Choroid plexus epithelial cell (primary cell): ENCODE results near the gene GABPB2.

Source experiments
- DNase-seq: peaks from one replicate; pipeline ENCODE4 v3.0.0-alpha.2; 2010; ENCODE audit warnings: low read depth
- H3K4me3 ChIP-seq: 2 replicates; pipeline ENCODE4 v1.5.1; 2011; ENCODE audit warnings: low read depth, mild to moderate bottlenecking, control low read depth, low read length, moderate library complexity
- TF ChIP-seq, protein P1 (sequence below): conservative IDR thresholded peaks from 2 replicates; pipeline ENCODE4 v1.5.1; 2011; ENCODE audit warnings: low read depth, mild to moderate bottlenecking, control low read depth, inconsistent platforms, low read length, moderate library complexity

Gene GABPB2

DNA sequence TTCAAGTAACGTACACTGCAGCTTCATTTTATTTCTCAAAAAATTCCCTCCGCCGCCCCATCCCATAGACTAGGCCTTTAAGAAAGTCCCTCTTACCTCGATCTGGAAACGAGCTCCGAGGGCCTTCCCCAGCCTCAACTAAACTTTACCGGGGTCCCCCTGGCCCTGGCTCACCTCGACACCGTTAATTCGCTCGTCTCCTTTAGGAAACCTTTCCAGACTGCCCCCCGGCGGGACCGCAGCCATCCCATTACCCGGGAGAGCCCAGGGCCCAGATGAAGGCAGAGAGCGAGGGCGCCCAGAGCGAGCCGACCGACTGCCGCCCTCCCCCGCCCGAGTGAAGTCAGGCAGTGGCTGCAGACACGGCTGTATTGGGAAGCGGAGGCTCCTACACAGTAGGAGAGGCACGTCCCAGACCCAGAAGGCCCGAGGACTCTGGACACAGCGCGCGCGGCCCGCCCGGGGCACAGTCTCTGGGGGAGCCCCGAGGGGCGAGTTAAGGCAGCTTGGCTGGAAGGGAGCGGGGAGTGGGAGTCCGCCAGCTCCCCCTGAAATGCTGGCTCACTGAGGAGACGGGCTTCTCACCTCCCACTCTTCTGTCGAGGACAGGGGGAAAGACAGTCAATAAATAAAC, 61.3 kb downstream of the GABPB2 start:
- peak overlapping the region; percentile 56 for H3K4me3 ChIP-seq
- DNase-seq = peak; percentile 25
- TF ChIP-seq, protein P1, sequence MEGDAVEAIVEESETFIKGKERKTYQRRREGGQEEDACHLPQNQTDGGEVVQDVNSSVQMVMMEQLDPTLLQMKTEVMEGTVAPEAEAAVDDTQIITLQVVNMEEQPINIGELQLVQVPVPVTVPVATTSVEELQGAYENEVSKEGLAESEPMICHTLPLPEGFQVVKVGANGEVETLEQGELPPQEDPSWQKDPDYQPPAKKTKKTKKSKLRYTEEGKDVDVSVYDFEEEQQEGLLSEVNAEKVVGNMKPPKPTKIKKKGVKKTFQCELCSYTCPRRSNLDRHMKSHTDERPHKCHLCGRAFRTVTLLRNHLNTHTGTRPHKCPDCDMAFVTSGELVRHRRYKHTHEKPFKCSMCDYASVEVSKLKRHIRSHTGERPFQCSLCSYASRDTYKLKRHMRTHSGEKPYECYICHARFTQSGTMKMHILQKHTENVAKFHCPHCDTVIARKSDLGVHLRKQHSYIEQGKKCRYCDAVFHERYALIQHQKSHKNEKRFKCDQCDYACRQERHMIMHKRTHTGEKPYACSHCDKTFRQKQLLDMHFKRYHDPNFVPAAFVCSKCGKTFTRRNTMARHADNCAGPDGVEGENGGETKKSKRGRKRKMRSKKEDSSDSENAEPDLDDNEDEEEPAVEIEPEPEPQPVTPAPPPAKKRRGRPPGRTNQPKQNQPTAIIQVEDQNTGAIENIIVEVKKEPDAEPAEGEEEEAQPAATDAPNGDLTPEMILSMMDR = no peak

DNA sequence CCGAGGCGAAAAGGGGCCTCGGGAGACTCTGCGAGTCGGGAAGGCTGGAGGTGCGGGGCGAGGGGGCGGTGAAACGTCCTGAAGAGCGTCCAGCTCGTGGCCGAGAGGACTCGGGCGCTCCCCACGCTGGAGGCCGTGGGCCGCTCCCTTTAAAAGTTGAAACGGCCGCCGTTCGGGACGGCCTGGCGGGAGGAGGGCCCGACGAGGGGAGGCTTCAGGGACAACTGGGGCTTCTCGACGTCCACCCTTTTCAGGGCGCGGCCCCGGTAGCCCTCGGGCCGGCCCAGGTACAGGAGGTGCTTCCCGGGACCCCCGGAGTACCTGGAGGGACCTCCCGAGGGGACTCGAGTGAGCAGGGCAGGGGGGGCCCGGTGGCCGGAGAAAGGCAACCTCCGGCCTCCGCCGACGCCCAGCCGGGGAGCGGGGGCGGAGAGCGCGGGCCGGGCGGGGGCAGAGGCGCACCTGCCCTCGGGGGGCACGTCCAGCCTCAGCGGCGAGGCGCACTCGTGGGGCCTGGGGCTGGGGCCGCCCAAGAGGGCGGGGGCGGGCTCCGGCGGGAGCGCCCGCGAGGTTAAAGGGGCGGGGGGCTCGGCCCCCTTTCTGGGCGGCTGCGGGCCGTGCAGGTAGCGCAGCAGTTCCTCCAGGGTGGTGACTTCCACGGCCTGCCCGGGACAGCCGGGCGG, 61.9 kb downstream of the GABPB2 start:
- DNase-seq = no peak
- no peak overlapping the region for H3K4me3 ChIP-seq
- TF ChIP-seq, protein P1 = no peak

DNA sequence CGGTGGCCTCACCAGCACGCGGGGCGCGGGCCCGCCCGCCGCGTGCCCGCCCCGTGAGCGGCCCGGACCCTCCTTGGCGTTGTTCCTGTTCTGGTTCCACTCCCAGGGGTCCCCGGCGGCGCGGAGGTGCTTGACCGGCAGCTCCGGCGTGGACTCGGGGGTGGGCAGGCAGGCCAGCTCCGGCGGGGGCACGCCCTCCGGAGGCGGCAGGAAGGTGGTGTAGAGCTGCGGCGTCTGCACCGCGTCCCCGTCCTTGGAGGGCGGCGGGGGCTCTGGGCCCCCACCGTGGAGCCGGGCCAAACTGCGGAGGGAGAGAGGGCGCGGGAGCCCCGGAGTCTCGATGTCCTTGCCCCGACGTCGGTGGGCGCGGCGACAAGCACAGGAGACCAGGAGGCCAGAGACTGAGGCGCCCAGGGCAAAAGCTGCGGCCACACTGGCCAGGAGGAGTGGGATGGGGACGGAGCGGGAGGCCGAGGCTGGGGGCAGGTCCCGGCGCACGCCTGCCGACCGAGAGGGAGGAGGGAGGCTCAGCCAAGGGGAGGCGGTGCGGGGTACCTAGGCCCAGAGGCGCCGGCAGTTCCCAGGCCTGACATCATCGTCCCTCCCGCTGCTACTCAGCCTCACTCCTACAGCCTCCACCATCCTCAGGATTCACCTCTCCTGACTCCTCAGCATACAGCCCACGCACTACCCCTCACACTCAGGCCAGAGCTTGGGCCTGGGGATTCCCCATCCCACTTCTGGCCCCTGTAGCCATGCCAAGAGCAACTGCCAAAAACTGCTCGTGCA, 62.7 kb downstream of the GABPB2 start:
- TF ChIP-seq, protein P1 = no peak
- DNase-seq = no peak
- H3K4me3 ChIP-seq = no peak overlapping the region

DNA sequence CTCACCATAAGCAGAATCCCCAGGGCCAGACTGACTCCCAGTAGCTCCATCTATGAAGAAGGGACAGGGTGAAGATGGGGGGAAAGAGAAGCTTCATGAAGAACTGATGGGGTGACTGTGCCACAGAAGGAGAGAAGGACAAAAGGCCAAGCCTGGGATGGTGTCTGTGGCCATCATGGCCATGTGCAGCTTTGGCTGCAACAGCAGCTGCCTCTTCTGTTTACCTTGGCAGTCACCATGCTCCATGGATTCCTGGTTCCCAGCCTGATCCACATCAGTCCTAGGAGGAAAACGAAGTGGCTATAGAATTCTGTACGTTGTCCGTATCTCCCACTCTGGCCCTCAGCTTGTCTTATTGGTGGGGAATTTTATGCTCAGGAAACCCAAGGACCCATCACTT, 63.8 kb downstream of the GABPB2 start:
- TF ChIP-seq, protein P1 = no peak
- no peak overlapping the region for H3K4me3 ChIP-seq
- DNase-seq = no peak

DNA sequence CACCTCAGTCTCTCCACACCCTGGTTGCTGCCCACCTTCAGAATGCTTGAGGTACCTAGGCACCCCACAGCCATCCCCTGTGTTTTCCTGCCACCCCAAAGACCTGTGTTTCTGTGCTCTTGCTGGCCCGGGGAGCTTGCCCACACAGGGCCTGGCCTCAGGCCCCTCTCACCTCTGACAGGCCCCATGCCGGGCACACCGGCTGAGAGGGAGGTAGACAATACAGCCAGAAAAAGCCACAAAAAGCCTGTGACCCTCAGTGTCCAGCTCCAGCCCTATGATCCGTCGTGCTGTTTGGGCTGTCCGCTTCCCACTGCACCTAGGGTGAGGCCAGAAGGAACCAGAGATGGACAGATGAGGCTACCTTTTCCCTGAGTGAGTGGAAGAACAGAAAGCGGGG, 64.4 kb downstream of the GABPB2 start:
- no peak for DNase-seq
- TF ChIP-seq, protein P1 = no peak
- H3K4me3 ChIP-seq = no peak overlapping the region

DNA sequence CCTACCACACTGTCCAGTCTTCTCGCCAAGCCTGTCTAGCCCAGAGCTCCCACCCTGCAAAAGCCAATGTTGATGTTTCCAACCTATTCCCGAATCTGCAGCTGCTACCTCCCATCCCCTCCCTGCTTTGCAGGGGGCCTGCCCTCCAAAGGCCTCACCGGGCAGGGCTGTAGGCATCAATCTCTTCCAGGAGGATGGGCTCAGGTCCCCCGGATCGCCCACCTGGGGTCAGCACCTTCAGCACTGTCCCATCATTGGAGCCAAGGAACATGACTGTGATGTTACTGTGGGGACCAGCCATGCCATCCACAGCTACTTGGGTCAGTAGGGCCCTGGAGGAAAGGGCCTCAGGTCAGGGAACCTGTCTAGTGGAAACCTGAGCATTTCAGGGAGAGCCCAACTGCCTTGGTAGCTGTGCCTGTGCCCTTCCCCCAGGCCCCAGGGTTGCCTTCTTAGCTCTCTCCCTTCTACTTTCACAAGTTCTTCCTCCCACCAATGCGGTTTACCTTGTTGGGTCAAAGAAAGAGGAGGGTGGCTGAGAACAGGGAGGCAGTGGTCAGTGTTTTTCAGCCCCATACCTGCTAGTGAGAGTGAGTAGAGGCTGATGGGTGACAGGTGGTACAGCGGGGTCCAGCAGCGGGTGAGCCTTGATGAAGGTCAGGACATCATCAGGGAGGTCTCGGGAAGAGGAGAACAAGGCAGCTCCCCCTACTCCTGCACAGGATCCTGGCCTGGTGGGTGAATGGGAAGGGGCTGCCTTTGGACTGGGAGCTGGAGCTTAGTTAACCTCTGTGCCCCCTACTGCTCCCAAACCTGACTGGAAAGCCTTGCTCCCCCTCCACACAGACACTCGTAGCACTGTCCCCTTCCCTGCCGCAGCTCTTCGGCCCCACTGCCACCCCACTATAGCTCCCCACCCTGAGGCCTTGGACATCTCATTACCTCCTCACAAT, 65.1 kb downstream of the GABPB2 start:
- no peak overlapping the region for H3K4me3 ChIP-seq
- TF ChIP-seq, protein P1 = no peak
- DNase-seq = no peak
